Neuronal stem cell (in vitro differentiated cells): ENCODE measurements around the gene MTOR.

Experiments used
- DNase-seq: peaks from one replicate; pipeline ENCODE4 v3.0.0-alpha.2; 2013; ENCODE audit warnings: low spot score
- H2AFZ ChIP-seq: one replicate; pipeline ENCODE4 v1.6.1; 2013; ENCODE audit warnings: mild to moderate bottlenecking, low read length, inconsistent platforms
- H2AK5ac ChIP-seq: 2 replicates; pipeline ENCODE4 v1.6.1; 2013; ENCODE audit warnings: low read depth, mild to moderate bottlenecking, inconsistent platforms, low read length, moderate library complexity, mixed read lengths
- H2BK120ac ChIP-seq: 2 replicates; pipeline ENCODE4 v1.6.1; 2013; ENCODE audit warnings: low read depth, mild to moderate bottlenecking, inconsistent platforms, low read length, moderate library complexity, mixed read lengths
- H2BK12ac ChIP-seq: one replicate; pipeline ENCODE4 v1.6.1; 2013; ENCODE audit warnings: low read length, inconsistent platforms
- H2BK15ac ChIP-seq: 2 replicates; pipeline ENCODE4 v1.6.1; 2013; ENCODE audit warnings: mild to moderate bottlenecking, low read length, inconsistent platforms, mixed read lengths
- H2BK5ac ChIP-seq: one replicate; pipeline ENCODE4 v1.6.1; 2013; ENCODE audit warnings: inconsistent platforms, mild to moderate bottlenecking, low read length, moderate library complexity
- H3K14ac ChIP-seq: one replicate; pipeline ENCODE4 v1.6.1; 2013; ENCODE audit warnings: low read length, inconsistent platforms
- H3K18ac ChIP-seq: 2 replicates; pipeline ENCODE4 v1.6.1; 2013; ENCODE audit warnings: low read length, inconsistent platforms
- H3K23ac ChIP-seq: 2 replicates; pipeline ENCODE4 v1.6.1; 2013; ENCODE audit warnings: low read depth, mild to moderate bottlenecking, mixed read lengths, low read length, inconsistent platforms; ENCODE audit not compliant: poor library complexity
- H3K27ac ChIP-seq: replicated peaks from 3 replicates; pipeline ENCODE4 v1.5.1; 2013; ENCODE audit warnings: low read length, inconsistent platforms
- H3K27me3 ChIP-seq, 3 experiments: 2 replicates each; pipeline ENCODE4 v1.6.1; 2013; ENCODE audit warnings: low read length in 3 of 3, mild to moderate bottlenecking in 2 of 3, inconsistent platforms in 1 of 3, low read depth in 1 of 3, mixed read lengths in 1 of 3, moderate library complexity in 1 of 3; ENCODE audit not compliant: control insufficient read depth in 3 of 3, insufficient read depth in 3 of 3
- H3K36me3 ChIP-seq, 2 donors: replicated peaks in 1 of 2; 2 replicates each; pipeline ENCODE4 v1.6.1; 2013; ENCODE audit warnings: low read length in 2 of 2; ENCODE audit not compliant: control insufficient read depth in 2 of 2, insufficient read depth in 2 of 2
- H3K4ac ChIP-seq: 2 replicates; pipeline ENCODE4 v1.6.1; 2013; ENCODE audit warnings: inconsistent platforms, mild to moderate bottlenecking, low read length, moderate library complexity
- H3K4me1 ChIP-seq, 2 donors: 1 replicate in 1 of 2; 2 replicates in 1 of 2; pipeline ENCODE4 v1.6.1; 2013; ENCODE audit warnings: low read length in 2 of 2, low read depth in 1 of 2; ENCODE audit not compliant: control insufficient read depth in 2 of 2, insufficient read depth in 1 of 2
- H3K4me2 ChIP-seq: one replicate; pipeline ENCODE4 v1.6.1; 2013; ENCODE audit warnings: mild to moderate bottlenecking, low read length, inconsistent platforms; ENCODE audit not compliant: insufficient read depth, poor library complexity, severe bottlenecking
- H3K4me3 ChIP-seq, 2 donors: 2 replicates each; pipeline ENCODE4 v1.5.1; 2013; ENCODE audit warnings: low read length in 2 of 2, mild to moderate bottlenecking in 2 of 2, inconsistent platforms in 1 of 2, moderate library complexity in 1 of 2
- H3K79me1 ChIP-seq: one replicate; pipeline ENCODE4 v1.6.1; 2013; ENCODE audit warnings: low read depth, mild to moderate bottlenecking, inconsistent platforms, low read length, moderate library complexity
- H3K9ac ChIP-seq: one replicate; pipeline ENCODE4 v1.6.1; 2013; ENCODE audit warnings: mild to moderate bottlenecking, low read depth, low read length, inconsistent platforms; ENCODE audit not compliant: poor library complexity
- H3K9me3 ChIP-seq, 2 donors: replicated peaks in 1 of 2; 2 replicates each; pipeline versions ENCODE3 to v1.6.1; 2013; ENCODE audit warnings: low read length in 2 of 2, mild to moderate bottlenecking in 2 of 2, inconsistent platforms in 1 of 2, low read depth in 1 of 2, mixed read lengths in 1 of 2, moderate library complexity in 1 of 2; ENCODE audit not compliant: control insufficient read depth in 2 of 2, insufficient read depth in 1 of 2
- H4K8ac ChIP-seq: one replicate; pipeline ENCODE4 v1.6.1; 2013; ENCODE audit warnings: low read depth, mild to moderate bottlenecking, inconsistent platforms, low read length, moderate library complexity
- H4K91ac ChIP-seq: one replicate; pipeline ENCODE4 v1.6.1; 2013; ENCODE audit warnings: low read length, low read depth, mild to moderate bottlenecking, inconsistent platforms; ENCODE audit not compliant: poor library complexity
- WGBS, 2 donors: extraction: QIAGEN DNeasy Blood & Tissue Kit; methylation state at CpG; one replicate each; pipeline ENCODE4 v1.1.7; 2013; ENCODE audit warnings: missing lambda C conversion rate in 2 of 2, mixed read lengths in 1 of 2; ENCODE audit not compliant: insufficient read length in 2 of 2, insufficient replicate concordance in 1 of 2; ENCODE audit errors: extremely low coverage in 2 of 2; 5-methylcytosine and 5-hydroxymethylcytosine counted together

The MTOR gene

GRCh38 chr1:11248169-11248568 lies 14.2 kb downstream of the MTOR start:
- Histone ChIP-seq H3K18ac (no peak overlapping the region), H2AFZ (no peak overlapping the region), H3K4me1 (no peaks in the 10 kb centered on the region), H2BK120ac (no peak overlapping the region), H3K14ac (no peak overlapping the region), H3K27me3 (no peaks in the 10 kb centered on the region), H4K8ac (no peak overlapping the region), H3K4me3 (no peak overlapping the region), H2BK12ac (no peak overlapping the region), H3K4ac (no peak overlapping the region), H3K36me3 (peaks cover 43 to 78% of the 10 kb centered on the region in 2 donors), H2AK5ac (no peak overlapping the region), H2BK5ac (peak overlapping the region; percentile 19), H4K91ac (no peak overlapping the region), H3K9me3 (peaks cover 8 to 11% of the 10 kb centered on the region in 2 donors), H3K27ac (no peak overlapping the region), H3K23ac (no peak overlapping the region), H2BK15ac (no peak overlapping the region), H3K79me1 (no peaks in the 10 kb centered on the region), H3K4me2 (no peak overlapping the region), H3K9ac (no peak overlapping the region)
- no peak for DNase-seq
- whole genome bisulfite sequencing, 2 donors = no CpG with 5 or more reads among the region's 4 CpGs

- peaks cover 36 to 77% of the 10 kb centered on the region in 2 donors for H3K36me3 ChIP-seq
- no peak overlapping the region for H3K4ac ChIP-seq
- no peak overlapping the region for H2BK15ac ChIP-seq
- H3K14ac ChIP-seq = no peak overlapping the region
- no peak overlapping the region for H2AK5ac ChIP-seq
- peaks cover 5 to 8% of the 10 kb centered on the region in 2 donors for H3K9me3 ChIP-seq
- no peak overlapping the region for H2BK120ac ChIP-seq
- H4K8ac ChIP-seq = no peak overlapping the region
- no peak overlapping the region for H3K18ac ChIP-seq
- no peak overlapping the region for H2BK5ac ChIP-seq
- H3K27me3 ChIP-seq = no peaks in the 10 kb centered on the region
- no peak overlapping the region for H2AFZ ChIP-seq
- H4K91ac ChIP-seq = no peak overlapping the region
- no peak overlapping the region for H3K23ac ChIP-seq
- no peak overlapping the region for H3K4me3 ChIP-seq
- H2BK12ac ChIP-seq = no peak overlapping the region
- no CpG with 5 or more reads among the region's 7 CpGs for whole genome bisulfite sequencing, 2 donors
- no peak overlapping the region for H3K4me2 ChIP-seq
- no peak overlapping the region for H3K9ac ChIP-seq
- no peak for DNase-seq
- H3K4me1 ChIP-seq = no peaks in the 10 kb centered on the region
- H3K27ac ChIP-seq = no peak overlapping the region
- H3K79me1 ChIP-seq = no peaks in the 10 kb centered on the region
Observed at GRCh38 chr1:11245904-11246719, 16.2 kb downstream of the MTOR start.

GRCh38 chr1:11245248-11245647 lies 17.1 kb downstream of the MTOR start:
- H3K36me3 ChIP-seq = peaks cover 30 to 77% of the 10 kb centered on the region in 2 donors
- no peak overlapping the region for H3K23ac ChIP-seq
- H2BK12ac ChIP-seq = no peak overlapping the region
- no peak overlapping the region for H4K8ac ChIP-seq
- H2BK5ac ChIP-seq = no peak overlapping the region
- no peak overlapping the region for H2AFZ ChIP-seq
- H3K9me3 ChIP-seq = peaks cover 0 to under 1% of the 10 kb centered on the region in 2 donors
- H3K9ac ChIP-seq = no peak overlapping the region
- no peak overlapping the region for H3K27ac ChIP-seq
- H2AK5ac ChIP-seq = no peak overlapping the region
- H3K4me1 ChIP-seq = no peaks in the 10 kb centered on the region
- H2BK15ac ChIP-seq = no peak overlapping the region
- H3K4me3 ChIP-seq = no peak overlapping the region
- H3K27me3 ChIP-seq = no peaks in the 10 kb centered on the region
- H3K79me1 ChIP-seq = no peaks in the 10 kb centered on the region
- no peak overlapping the region for H3K14ac ChIP-seq
- H3K4ac ChIP-seq = no peak overlapping the region
- no peak overlapping the region for H2BK120ac ChIP-seq
- H3K4me2 ChIP-seq = no peak overlapping the region
- no peak for DNase-seq
- H3K18ac ChIP-seq = no peak overlapping the region
- no peak overlapping the region for H4K91ac ChIP-seq
- no CpG with 5 or more reads among the region's 3 CpGs for WGBS, 2 donors

GRCh38 chr1:11238311-11238710 lies 24.0 kb downstream of the MTOR start:
- Histone ChIP-seq H3K9ac (peak overlapping the region; percentile 31), H2BK120ac (no peak overlapping the region), H2BK5ac (no peak overlapping the region), H3K23ac (no peak overlapping the region), H3K4me1 (no peaks in the 10 kb centered on the region), H3K18ac (no peak overlapping the region), H3K36me3 (peaks cover 50 to 94% of the 10 kb centered on the region in 2 donors), H3K27me3 (no peaks in the 10 kb centered on the region), H3K79me1 (no peaks in the 10 kb centered on the region), H2BK15ac (no peak overlapping the region), H4K91ac (no peak overlapping the region), H4K8ac (no peak overlapping the region), H3K9me3 (no peaks in the 10 kb centered on the region), H3K4me3 (no peak overlapping the region), H2AK5ac (no peak overlapping the region), H3K14ac (no peak overlapping the region), H3K4me2 (no peak overlapping the region), H2AFZ (no peak overlapping the region), H3K27ac (no peak overlapping the region), H2BK12ac (no peak overlapping the region), H3K4ac (no peak overlapping the region)
- no peak for DNase-seq
- no CpG with 5 or more reads among the region's 7 CpGs for WGBS, 2 donors
